ENCODE measurements around the gene CASP7. TPM values are rescaled to one million over a fixed set of nuclear protein-coding genes. Genes with fewer than 3 reads are reported as not detected.

Gene CASP7
- total RNA-seq, 1 experiment from 2014 or later = 4.7 TPM

DNA sequence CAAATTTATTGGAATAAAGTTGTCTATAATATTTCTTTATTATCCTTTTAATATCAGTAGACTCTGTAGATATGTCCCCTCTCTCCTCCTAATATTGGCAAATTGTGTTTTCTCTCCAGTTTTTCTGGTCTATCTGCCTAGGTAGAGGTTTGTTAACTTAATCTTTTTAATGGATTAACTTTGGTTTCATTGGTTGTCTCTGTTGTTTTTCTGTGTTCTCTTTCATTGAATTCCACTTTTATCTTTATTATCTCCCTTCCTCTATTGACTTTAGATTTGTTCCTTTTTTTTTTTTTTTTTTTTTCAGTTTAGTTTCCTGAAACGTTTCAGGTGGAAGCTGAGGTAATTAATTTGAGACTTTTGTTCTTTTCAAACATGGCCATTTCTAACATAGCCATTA is 82.4 kb downstream of the CASP7 start:
- no peaks in the 10 kb centered on the region for H3K79me2 ChIP-seq (ENCODE audit: insufficient read depth, low read length)
- H2AFZ ChIP-seq (ENCODE audit: low read length) = no peak overlapping the region
- H3K27me3 Mint-ChIP-seq (ENCODE audit: low read depth) = peaks cover 2% of the 10 kb centered on the region
- no peaks in the 10 kb centered on the region for H4K20me1 ChIP-seq (ENCODE audit: control insufficient read depth, insufficient read depth, insufficient read length)
- H3K4ac ChIP-seq (ENCODE audit: low read depth, low read length) = no peak overlapping the region
- TF ChIP-seq CTCF (conservative IDR thresholded peaks at IDR 0.05) = no peak
- DNase-seq = no peak
- H2BK12ac ChIP-seq (ENCODE audit: insufficient read length, low read depth, low read length) = no peak overlapping the region
- no peak overlapping the region for H3T11ph ChIP-seq (ENCODE audit: low read length)
- H4K8ac ChIP-seq (replicated peaks; ENCODE audit: insufficient read length, low read depth, low read length) = no peak overlapping the region
- H3K9me3 Mint-ChIP-seq = peaks cover 12 to 13% of the 10 kb centered on the region in 2 experiments
- H2AK5ac ChIP-seq (ENCODE audit: insufficient read length, low read length) = no peak overlapping the region
- H4K5ac ChIP-seq (ENCODE audit: insufficient read length, low read depth, low read length) = no peak overlapping the region
- H2BK15ac ChIP-seq (ENCODE audit: low read depth, low read length) = no peak overlapping the region
- H3K23ac ChIP-seq (ENCODE audit: insufficient read length, low read depth, low read length) = no peak overlapping the region
- H3K36me3 Mint-ChIP-seq (ENCODE audit: insufficient read depth in 1 of 3, low read depth in 3 of 3) = peaks cover 2 to 8% (median 5%) of the 10 kb centered on the region in 3 experiments; a peak in 6 of 7 replicates
- H3K4me1 Mint-ChIP-seq = no peaks in the 10 kb centered on the region
- no peak overlapping the region for H3K4me2 ChIP-seq (ENCODE audit: insufficient read depth, insufficient read length, low read length)
- H2BK5ac ChIP-seq (ENCODE audit: insufficient read length, low read length) = no peak overlapping the region
- H3K27me3 ChIP-seq (ENCODE audit: insufficient read depth, low read length) = no peaks in the 10 kb centered on the region
- H3K79me1 ChIP-seq (ENCODE audit: insufficient read depth, low read depth, low read length, poor library complexity, severe bottlenecking) = no peaks in the 10 kb centered on the region
- no peaks in the 10 kb centered on the region for H3K23me2 ChIP-seq (ENCODE audit: insufficient read length, low read depth, low read length, poor library complexity, severe bottlenecking)
- H3K18ac ChIP-seq (ENCODE audit: insufficient read length, low read depth, low read length) = no peak overlapping the region
- H3K27ac Mint-ChIP-seq = no peak overlapping the region
- H3K14ac ChIP-seq (ENCODE audit: insufficient read depth, low read length) = no peak overlapping the region
- no peak overlapping the region for H2BK120ac ChIP-seq (ENCODE audit: low read depth, low read length, poor library complexity, severe bottlenecking)
- WGBS (ENCODE audit: extremely low coverage, insufficient read length, low lambda C conversion rate) = no CpG with 5 or more reads among the region's 1 CpG
- H2BK20ac ChIP-seq (ENCODE audit: low read depth, low read length, poor library complexity, severe bottlenecking) = no peak overlapping the region
- H3K56ac ChIP-seq (ENCODE audit: insufficient read length, low read depth, low read length) = no peak overlapping the region
- no peak overlapping the region for H3K4me3 Mint-ChIP-seq
- no peaks in the 10 kb centered on the region for H3K9me3 ChIP-seq (ENCODE audit: control insufficient read depth, low read depth, low read length)
- H3K4me1 ChIP-seq (ENCODE audit: insufficient read depth, low read length) = no peaks in the 10 kb centered on the region
- H3K27ac ChIP-seq (ENCODE audit: insufficient read length, low read depth, low read length) = no peak overlapping the region
- no peak overlapping the region for H4K91ac ChIP-seq (ENCODE audit: insufficient read length, low read depth, low read length)
- H3K9ac ChIP-seq (ENCODE audit: extremely low read depth, insufficient read length, low read length) = no peak overlapping the region

Measured in H9 (cell line).